ENCODE data around the gene SLC16A5.

DNA sequence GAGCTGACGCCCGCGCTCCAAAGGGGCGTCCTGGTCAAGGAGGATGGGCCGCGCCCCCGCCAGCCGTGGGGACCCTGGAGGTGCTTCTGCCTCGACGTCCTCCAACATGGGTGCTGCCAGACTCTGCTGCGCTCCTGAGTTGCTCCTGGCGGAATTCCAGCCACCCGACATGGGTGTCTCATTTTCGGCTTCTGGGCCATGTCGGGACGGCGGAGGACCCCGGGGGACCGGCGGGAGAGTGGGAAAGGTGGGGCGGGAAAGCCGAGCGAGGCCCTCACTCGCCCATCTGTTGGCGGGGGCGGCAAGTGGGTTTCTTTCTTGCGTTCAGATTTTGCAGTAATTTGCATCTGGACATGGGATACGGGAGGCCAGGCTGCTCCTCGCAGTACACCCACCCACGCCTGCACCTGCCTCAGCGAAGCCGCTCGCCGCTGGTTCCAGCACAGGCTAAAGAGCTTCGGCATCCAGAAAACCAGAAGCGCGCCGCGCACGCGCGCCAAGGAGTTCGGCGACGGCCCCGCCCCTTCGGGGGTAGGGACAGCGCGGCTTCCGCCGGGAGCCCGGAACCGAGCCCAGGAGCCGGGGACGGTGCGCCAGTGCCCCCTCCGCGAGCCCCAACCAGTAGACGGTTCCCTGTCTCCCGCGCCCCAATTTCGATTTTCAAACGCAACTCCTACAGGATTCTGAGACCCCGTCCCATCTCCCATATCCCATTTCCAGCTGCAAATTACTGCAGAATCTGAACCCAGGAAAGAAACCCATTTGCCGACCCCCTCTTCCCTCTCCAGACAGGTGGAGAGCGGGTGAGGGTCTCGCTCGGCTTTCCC lies 21.9 kb downstream of the SLC16A5 start, which contains the start of gene ARMC7:
- TF ChIP-seq, protein P1, sequence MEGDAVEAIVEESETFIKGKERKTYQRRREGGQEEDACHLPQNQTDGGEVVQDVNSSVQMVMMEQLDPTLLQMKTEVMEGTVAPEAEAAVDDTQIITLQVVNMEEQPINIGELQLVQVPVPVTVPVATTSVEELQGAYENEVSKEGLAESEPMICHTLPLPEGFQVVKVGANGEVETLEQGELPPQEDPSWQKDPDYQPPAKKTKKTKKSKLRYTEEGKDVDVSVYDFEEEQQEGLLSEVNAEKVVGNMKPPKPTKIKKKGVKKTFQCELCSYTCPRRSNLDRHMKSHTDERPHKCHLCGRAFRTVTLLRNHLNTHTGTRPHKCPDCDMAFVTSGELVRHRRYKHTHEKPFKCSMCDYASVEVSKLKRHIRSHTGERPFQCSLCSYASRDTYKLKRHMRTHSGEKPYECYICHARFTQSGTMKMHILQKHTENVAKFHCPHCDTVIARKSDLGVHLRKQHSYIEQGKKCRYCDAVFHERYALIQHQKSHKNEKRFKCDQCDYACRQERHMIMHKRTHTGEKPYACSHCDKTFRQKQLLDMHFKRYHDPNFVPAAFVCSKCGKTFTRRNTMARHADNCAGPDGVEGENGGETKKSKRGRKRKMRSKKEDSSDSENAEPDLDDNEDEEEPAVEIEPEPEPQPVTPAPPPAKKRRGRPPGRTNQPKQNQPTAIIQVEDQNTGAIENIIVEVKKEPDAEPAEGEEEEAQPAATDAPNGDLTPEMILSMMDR (IDR thresholded peaks at IDR 0.05): no peak
- TF ChIP-seq ELF4 (CRISPR knock-in tag; IDR thresholded peaks at IDR 0.05; ENCODE audit: low read depth): no peak
